Activated naive CD4-positive, alpha-beta T cell treated with Interleukin-2 at 50 U/mL for 16 hours (primary cell): ENCODE measurements around the gene CMPK2.

Source experiments
- DNase-seq: peaks from one replicate; pipeline ENCODE4 v3.0.0-alpha.2; 2020

Gene CMPK2

GRCh38 chr2:6841537-6842287 lies 24.0 kb downstream of the CMPK2 start:
- no peak for DNase-seq

- DNase-seq, result no peak
These were observed 26.9 kb downstream of the CMPK2 start for GRCh38 chr2:6838673-6839319.

GRCh38 chr2:6835467-6835866 lies 30.2 kb downstream of the CMPK2 start:
- DNase-seq, result no peak

- no peak for DNase-seq
These were observed 31.5 kb downstream of the CMPK2 start for GRCh38 chr2:6834163-6834562.

GRCh38 chr2:6833300-6833604 lies 32.5 kb downstream of the CMPK2 start:
- DNase-seq, result no peak

GRCh38 chr2:6832596-6833299 lies 33.0 kb downstream of the CMPK2 start:
- no peak for DNase-seq

- no peak for DNase-seq
These were observed 34.5 kb downstream of the CMPK2 start for GRCh38 chr2:6831229-6831628.

GRCh38 chr2:6828299-6828584 lies 37.5 kb downstream of the CMPK2 start:
- no peak for DNase-seq

- DNase-seq, result no peak
These were observed 38.0 kb downstream of the CMPK2 start for GRCh38 chr2:6827566-6828298.

- DNase-seq, result peak; percentile 54
These were observed 39.4 kb downstream of the CMPK2 start for GRCh38 chr2:6826081-6826913.

- DNase-seq, result no peak
These were observed 40.7 kb downstream of the CMPK2 start for GRCh38 chr2:6824962-6825361.

GRCh38 chr2:6823111-6823510 lies 42.6 kb downstream of the CMPK2 start:
- DNase-seq, result no peak

- no peak for DNase-seq
These were observed 43.3 kb downstream of the CMPK2 start for GRCh38 chr2:6822406-6822805.

- no peak for DNase-seq
These were observed 44.7 kb downstream of the CMPK2 start for GRCh38 chr2:6820903-6821584.

GRCh38 chr2:6820236-6820635 lies 45.5 kb downstream of the CMPK2 start:
- DNase-seq, result no peak

GRCh38 chr2:6819668-6820067 lies 46.0 kb downstream of the CMPK2 start:
- DNase-seq, result no peak

GRCh38 chr2:6818012-6818411 lies 47.7 kb downstream of the CMPK2 start:
- DNase-seq, result no peak

GRCh38 chr2:6814869-6815268 lies 50.8 kb downstream of the CMPK2 start:
- DNase-seq, result no peak

GRCh38 chr2:6814312-6814711 lies 51.4 kb downstream of the CMPK2 start:
- no peak for DNase-seq

- no peak for DNase-seq
These were observed 52.1 kb downstream of the CMPK2 start for GRCh38 chr2:6813573-6813972.

GRCh38 chr2:6812857-6813530 lies 52.7 kb downstream of the CMPK2 start:
- no peak for DNase-seq

- DNase-seq, result no peak
These were observed 54.7 kb downstream of the CMPK2 start for GRCh38 chr2:6810961-6811360.
